Measurements from ENCODE around the gene PPP4R1.

PPP4R1 gene

GRCh38 chr18:9557250-9557943 lies 57.0 kb downstream of the PPP4R1 start:
- peaks cover 49% of the 10 kb centered on the region for H3K36me3 ChIP-seq (ENCODE audit: control insufficient read depth, insufficient read depth, low read length)
- H3K4me3 ChIP-seq (ENCODE audit: insufficient read depth, low read depth, low read length, poor library complexity, severe bottlenecking), result no peak overlapping the region
- no peaks in the 10 kb centered on the region for H3K27me3 ChIP-seq (replicated peaks; ENCODE audit: control insufficient read depth, insufficient read depth, low read length, poor library complexity, severe bottlenecking)
- H3K9me3 ChIP-seq (ENCODE audit: control insufficient read depth, low read length), result no peaks in the 10 kb centered on the region
- DNase-seq, result no peak
- H3K4me1 ChIP-seq (ENCODE audit: control insufficient read depth, insufficient read depth, low read length, poor library complexity, severe bottlenecking), result no peaks in the 10 kb centered on the region
- H3K27ac ChIP-seq (ENCODE audit: insufficient read depth, low read length, poor library complexity, severe bottlenecking), result no peak overlapping the region

DNA sequence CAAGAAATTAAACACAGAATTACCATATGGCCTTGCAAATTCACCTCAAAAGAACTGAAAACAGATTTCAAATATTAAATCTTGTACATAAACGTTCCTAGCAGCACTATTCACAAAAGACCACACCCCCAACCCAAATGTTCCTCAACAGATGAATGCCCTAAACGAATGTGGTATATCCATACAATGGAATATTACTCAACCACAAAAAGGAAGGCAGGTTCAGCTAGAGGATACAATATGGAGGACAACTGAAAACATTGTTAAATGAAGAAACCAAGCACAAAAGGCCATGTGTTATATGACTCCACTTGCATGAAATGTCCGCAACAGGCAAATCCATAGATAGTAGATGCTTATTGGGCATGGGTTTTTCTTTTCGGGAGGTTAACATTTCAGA lies 61.7 kb downstream of the PPP4R1 start:
- H3K9me3 ChIP-seq (ENCODE audit: control insufficient read depth, low read length), result no peaks in the 10 kb centered on the region
- H3K36me3 ChIP-seq (ENCODE audit: control insufficient read depth, insufficient read depth, low read length), result peaks cover 66% of the 10 kb centered on the region
- H3K4me3 ChIP-seq (ENCODE audit: insufficient read depth, low read depth, low read length, poor library complexity, severe bottlenecking), result no peak overlapping the region
- DNase-seq, result no peak
- no peaks in the 10 kb centered on the region for H3K27me3 ChIP-seq (replicated peaks; ENCODE audit: control insufficient read depth, insufficient read depth, low read length, poor library complexity, severe bottlenecking)
- H3K27ac ChIP-seq (ENCODE audit: insufficient read depth, low read length, poor library complexity, severe bottlenecking), result no peak overlapping the region
- H3K4me1 ChIP-seq (ENCODE audit: control insufficient read depth, insufficient read depth, low read length, poor library complexity, severe bottlenecking), result no peaks in the 10 kb centered on the region

- DNase-seq, result no peak
- peaks cover 64% of the 10 kb centered on the region for H3K36me3 ChIP-seq (ENCODE audit: control insufficient read depth, insufficient read depth, low read length)
Observed at GRCh38 chr18:9552191-9552590, 62.2 kb downstream of the PPP4R1 start.

GRCh38 chr18:9550429-9550828 lies 63.9 kb downstream of the PPP4R1 start:
- Histone ChIP-seq H3K4me3 (ENCODE audit: insufficient read depth, low read depth, low read length, poor library complexity, severe bottlenecking) (no peak overlapping the region), H3K4me1 (ENCODE audit: control insufficient read depth, insufficient read depth, low read length, poor library complexity, severe bottlenecking) (no peaks in the 10 kb centered on the region), H3K36me3 (ENCODE audit: control insufficient read depth, insufficient read depth, low read length) (peaks cover 69% of the 10 kb centered on the region), H3K9me3 (ENCODE audit: control insufficient read depth, low read length) (no peaks in the 10 kb centered on the region), H3K27me3 (replicated peaks; ENCODE audit: control insufficient read depth, insufficient read depth, low read length, poor library complexity, severe bottlenecking) (no peaks in the 10 kb centered on the region), H3K27ac (ENCODE audit: insufficient read depth, low read length, poor library complexity, severe bottlenecking) (no peak overlapping the region)
- no peak for DNase-seq

More at GRCh38 chr18:9552191-9552590, 62.2 kb downstream of the PPP4R1 start:
- Histone ChIP-seq H3K27me3 (replicated peaks; ENCODE audit: control insufficient read depth, insufficient read depth, low read length, poor library complexity, severe bottlenecking) (no peaks in the 10 kb centered on the region), H3K27ac (ENCODE audit: insufficient read depth, low read length, poor library complexity, severe bottlenecking) (no peak overlapping the region), H3K9me3 (ENCODE audit: control insufficient read depth, low read length) (no peaks in the 10 kb centered on the region), H3K4me1 (ENCODE audit: control insufficient read depth, insufficient read depth, low read length, poor library complexity, severe bottlenecking) (no peaks in the 10 kb centered on the region), H3K4me3 (ENCODE audit: insufficient read depth, low read depth, low read length, poor library complexity, severe bottlenecking) (no peak overlapping the region)

DNA sequence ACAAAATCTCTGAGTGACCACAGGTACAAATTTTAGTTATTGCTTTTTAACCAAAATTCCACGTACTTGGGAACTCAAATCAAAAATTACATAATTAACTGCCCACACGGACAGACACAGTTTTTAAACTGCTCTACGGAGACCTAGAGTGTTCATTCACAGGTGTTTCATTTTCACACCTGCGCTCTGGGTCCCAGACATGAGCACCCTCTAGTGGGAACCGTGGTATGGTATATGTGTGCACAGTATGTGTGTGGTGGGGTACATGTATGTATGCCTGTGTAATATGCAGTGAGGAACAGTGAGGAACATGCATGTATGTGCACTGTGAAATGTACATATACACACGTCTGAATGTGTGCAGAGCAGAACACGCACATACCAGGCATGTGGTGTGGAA lies 65.0 kb downstream of the PPP4R1 start:
- peaks cover 69% of the 10 kb centered on the region for H3K36me3 ChIP-seq (ENCODE audit: control insufficient read depth, insufficient read depth, low read length)
- no peak for DNase-seq
- no peaks in the 10 kb centered on the region for H3K27me3 ChIP-seq (replicated peaks; ENCODE audit: control insufficient read depth, insufficient read depth, low read length, poor library complexity, severe bottlenecking)
- H3K9me3 ChIP-seq (ENCODE audit: control insufficient read depth, low read length), result no peaks in the 10 kb centered on the region
- H3K4me1 ChIP-seq (ENCODE audit: control insufficient read depth, insufficient read depth, low read length, poor library complexity, severe bottlenecking), result no peaks in the 10 kb centered on the region
- H3K4me3 ChIP-seq (ENCODE audit: insufficient read depth, low read depth, low read length, poor library complexity, severe bottlenecking), result no peak overlapping the region
- no peak overlapping the region for H3K27ac ChIP-seq (ENCODE audit: insufficient read depth, low read length, poor library complexity, severe bottlenecking)

DNA sequence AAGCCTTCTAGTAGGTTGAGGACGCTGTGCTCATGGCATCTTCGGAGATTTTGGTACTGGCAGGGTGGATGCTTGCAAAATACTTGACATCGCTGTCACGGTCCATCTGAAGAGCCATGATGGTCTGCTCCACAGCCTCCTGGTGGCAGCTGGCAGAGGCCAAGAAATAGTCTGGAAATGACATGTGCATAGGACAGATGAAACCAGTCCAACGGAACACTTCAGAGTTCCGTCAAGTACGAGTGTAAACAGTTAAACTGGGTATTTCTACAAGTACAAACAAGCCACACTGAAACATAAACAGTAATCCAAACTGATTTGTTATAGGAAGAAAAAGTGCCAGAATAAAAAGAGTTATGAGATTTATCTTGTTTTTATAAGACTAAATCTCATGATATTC lies 66.6 kb downstream of the PPP4R1 start:
- H3K27ac ChIP-seq (ENCODE audit: insufficient read depth, low read length, poor library complexity, severe bottlenecking), result no peak overlapping the region
- no peak for DNase-seq
- H3K36me3 ChIP-seq (ENCODE audit: control insufficient read depth, insufficient read depth, low read length), result peaks cover 55% of the 10 kb centered on the region
- no peaks in the 10 kb centered on the region for H3K9me3 ChIP-seq (ENCODE audit: control insufficient read depth, low read length)
- no peaks in the 10 kb centered on the region for H3K4me1 ChIP-seq (ENCODE audit: control insufficient read depth, insufficient read depth, low read length, poor library complexity, severe bottlenecking)
- no peak overlapping the region for H3K4me3 ChIP-seq (ENCODE audit: insufficient read depth, low read depth, low read length, poor library complexity, severe bottlenecking)
- no peaks in the 10 kb centered on the region for H3K27me3 ChIP-seq (replicated peaks; ENCODE audit: control insufficient read depth, insufficient read depth, low read length, poor library complexity, severe bottlenecking)

GRCh38 chr18:9546468-9546867 lies 67.9 kb downstream of the PPP4R1 start:
- Histone ChIP-seq H3K4me1 (ENCODE audit: control insufficient read depth, insufficient read depth, low read length, poor library complexity, severe bottlenecking) (no peaks in the 10 kb centered on the region), H3K27me3 (replicated peaks; ENCODE audit: control insufficient read depth, insufficient read depth, low read length, poor library complexity, severe bottlenecking) (no peaks in the 10 kb centered on the region), H3K9me3 (ENCODE audit: control insufficient read depth, low read length) (no peaks in the 10 kb centered on the region), H3K4me3 (ENCODE audit: insufficient read depth, low read depth, low read length, poor library complexity, severe bottlenecking) (no peak overlapping the region), H3K36me3 (ENCODE audit: control insufficient read depth, insufficient read depth, low read length) (peaks cover 47% of the 10 kb centered on the region), H3K27ac (ENCODE audit: insufficient read depth, low read length, poor library complexity, severe bottlenecking) (no peak overlapping the region)
- DNase-seq, result no peak

DNA sequence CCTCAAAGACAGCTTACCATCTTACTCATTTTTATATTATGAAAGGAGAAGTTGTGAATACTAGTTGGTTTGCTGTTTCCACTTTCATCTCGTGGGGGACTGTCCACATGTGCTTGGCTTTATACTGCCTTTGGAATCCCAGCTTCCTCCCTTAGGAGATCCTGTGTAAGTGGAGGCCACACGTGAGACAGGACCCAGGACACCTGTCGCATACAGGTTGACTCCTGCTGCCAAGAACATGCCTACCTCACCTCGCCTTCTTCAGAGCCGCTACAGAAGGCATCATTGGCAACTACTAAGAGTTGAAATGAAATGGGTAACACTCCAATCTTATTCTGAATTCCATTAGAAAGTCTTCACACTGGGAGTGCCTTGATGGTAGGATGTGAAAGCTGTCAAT lies 69.3 kb downstream of the PPP4R1 start:
- no peaks in the 10 kb centered on the region for H3K4me1 ChIP-seq (ENCODE audit: control insufficient read depth, insufficient read depth, low read length, poor library complexity, severe bottlenecking)
- no peak for DNase-seq
- H3K9me3 ChIP-seq (ENCODE audit: control insufficient read depth, low read length), result no peaks in the 10 kb centered on the region
- peaks cover 35% of the 10 kb centered on the region for H3K36me3 ChIP-seq (ENCODE audit: control insufficient read depth, insufficient read depth, low read length)
- no peak overlapping the region for H3K4me3 ChIP-seq (ENCODE audit: insufficient read depth, low read depth, low read length, poor library complexity, severe bottlenecking)
- no peaks in the 10 kb centered on the region for H3K27me3 ChIP-seq (replicated peaks; ENCODE audit: control insufficient read depth, insufficient read depth, low read length, poor library complexity, severe bottlenecking)
- H3K27ac ChIP-seq (ENCODE audit: insufficient read depth, low read length, poor library complexity, severe bottlenecking), result no peak overlapping the region

GRCh38 chr18:9542924-9543323 lies 71.4 kb downstream of the PPP4R1 start:
- no peak for DNase-seq
- Histone ChIP-seq H3K9me3 (ENCODE audit: control insufficient read depth, low read length) (no peaks in the 10 kb centered on the region), H3K36me3 (ENCODE audit: control insufficient read depth, insufficient read depth, low read length) (peaks cover 20% of the 10 kb centered on the region)

DNA sequence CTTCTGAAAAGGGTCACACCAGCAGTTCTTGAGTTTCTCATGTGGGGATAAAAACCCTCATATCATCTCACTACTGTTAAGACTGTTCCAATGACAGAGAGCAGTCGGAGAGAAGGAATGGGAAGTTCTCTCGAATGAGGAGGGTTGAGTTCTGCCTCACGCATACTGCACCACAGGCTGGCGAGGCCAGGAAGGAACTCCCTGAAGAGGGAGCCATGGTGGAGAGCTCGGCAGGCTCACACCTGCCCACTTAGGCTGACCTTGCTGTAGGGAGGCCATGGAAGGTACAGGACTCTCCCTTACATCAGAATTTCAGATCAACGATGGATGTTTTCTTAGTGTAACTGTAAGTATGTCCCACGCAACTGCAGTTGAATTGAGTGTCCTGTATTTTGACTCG lies 74.4 kb downstream of the PPP4R1 start:
- Histone ChIP-seq H3K4me1 (ENCODE audit: control insufficient read depth, insufficient read depth, low read length, poor library complexity, severe bottlenecking) (no peaks in the 10 kb centered on the region), H3K9me3 (ENCODE audit: control insufficient read depth, low read length) (no peaks in the 10 kb centered on the region), H3K27ac (ENCODE audit: insufficient read depth, low read length, poor library complexity, severe bottlenecking) (no peak overlapping the region), H3K4me3 (ENCODE audit: insufficient read depth, low read depth, low read length, poor library complexity, severe bottlenecking) (no peak overlapping the region), H3K27me3 (replicated peaks; ENCODE audit: control insufficient read depth, insufficient read depth, low read length, poor library complexity, severe bottlenecking) (no peaks in the 10 kb centered on the region), H3K36me3 (ENCODE audit: control insufficient read depth, insufficient read depth, low read length) (peaks cover 20% of the 10 kb centered on the region)
- DNase-seq, result no peak

More at GRCh38 chr18:9542924-9543323, 71.4 kb downstream of the PPP4R1 start:
- Histone ChIP-seq H3K4me1 (ENCODE audit: control insufficient read depth, insufficient read depth, low read length, poor library complexity, severe bottlenecking) (no peaks in the 10 kb centered on the region), H3K4me3 (ENCODE audit: insufficient read depth, low read depth, low read length, poor library complexity, severe bottlenecking) (no peak overlapping the region), H3K27me3 (replicated peaks; ENCODE audit: control insufficient read depth, insufficient read depth, low read length, poor library complexity, severe bottlenecking) (no peaks in the 10 kb centered on the region), H3K27ac (ENCODE audit: insufficient read depth, low read length, poor library complexity, severe bottlenecking) (no peak overlapping the region)
